Measurements from ENCODE around the gene KCNMA1.

KCNMA1 gene

DNA sequence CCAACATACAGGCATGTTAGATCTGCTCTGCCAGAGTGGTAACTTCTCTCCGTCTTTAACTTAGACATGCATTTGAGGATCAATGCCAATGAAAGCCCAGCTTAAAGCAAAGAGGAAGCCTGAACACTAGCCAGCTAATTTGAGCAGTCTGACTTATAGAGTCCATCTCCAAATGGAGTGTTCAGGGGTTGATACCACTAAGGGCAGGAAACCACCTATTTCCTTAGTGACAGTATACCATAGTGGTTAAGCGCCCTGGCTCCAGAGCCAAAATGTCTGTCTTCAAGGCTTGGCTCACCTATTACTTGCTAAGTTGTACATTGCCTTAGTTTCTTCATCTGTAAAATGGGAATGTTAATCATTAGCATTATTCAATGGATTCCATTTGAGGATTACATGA is 678.5 kb downstream of the KCNMA1 start:
- ATAC-seq, result no peak

DNA sequence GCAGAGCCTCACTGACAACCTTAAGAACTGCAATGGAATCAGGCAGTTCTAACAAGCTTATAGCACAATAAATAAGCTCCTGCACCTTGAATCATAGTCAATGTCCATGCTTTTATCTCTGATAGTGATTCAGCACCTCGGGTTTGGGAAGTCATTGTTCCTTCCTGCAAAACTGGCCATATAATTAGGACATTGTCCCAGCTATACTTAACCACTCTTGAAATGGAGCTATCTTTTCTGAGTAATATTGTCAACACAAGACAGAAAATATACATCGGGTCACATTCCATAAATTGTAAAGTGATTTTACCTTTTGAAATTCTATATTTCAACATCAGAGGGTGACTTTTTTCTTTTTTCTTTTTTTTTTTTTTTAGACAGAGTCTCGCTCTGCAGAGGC is 682.8 kb downstream of the KCNMA1 start:
- ATAC-seq, result no peak

DNA sequence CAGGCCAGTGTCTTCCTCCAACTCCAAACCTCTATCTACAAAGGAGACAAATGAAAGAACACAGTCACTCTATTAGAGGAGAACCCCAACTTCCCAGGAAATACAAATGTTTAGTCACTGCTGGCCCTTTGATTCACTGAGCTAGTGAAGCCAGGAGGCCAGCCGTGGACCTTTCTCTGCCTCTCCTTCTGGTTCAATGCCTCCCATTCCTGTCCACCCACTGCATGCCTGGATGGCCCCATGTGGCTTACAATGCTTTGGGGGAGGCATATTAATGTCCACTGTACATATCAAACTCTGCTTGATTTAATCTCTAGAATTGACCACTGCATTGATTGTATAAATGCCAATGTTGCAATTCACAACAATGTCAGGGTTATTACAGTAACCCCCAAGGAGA is 687.3 kb downstream of the KCNMA1 start:
- no peak for ATAC-seq

DNA sequence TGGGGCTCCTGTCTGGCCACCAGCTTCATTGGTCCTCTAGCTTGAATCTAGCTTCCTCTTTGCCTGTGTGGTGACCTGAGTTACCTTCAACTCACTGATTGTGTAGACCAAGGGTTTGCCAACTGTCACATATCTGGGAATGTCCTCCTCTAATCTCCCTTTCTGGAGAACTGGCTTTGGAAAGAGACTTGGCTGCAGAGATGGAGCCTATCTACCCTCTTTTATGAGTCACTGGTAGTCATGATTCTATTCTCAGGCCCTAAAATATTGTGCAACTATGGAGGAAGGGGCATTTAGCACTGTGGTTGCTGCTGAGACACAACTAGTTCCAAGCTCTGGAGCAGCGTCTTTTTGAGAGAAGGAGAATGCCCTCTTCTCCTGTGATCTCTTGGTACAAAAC is 691.3 kb downstream of the KCNMA1 start:
- no peak for ATAC-seq

DNA sequence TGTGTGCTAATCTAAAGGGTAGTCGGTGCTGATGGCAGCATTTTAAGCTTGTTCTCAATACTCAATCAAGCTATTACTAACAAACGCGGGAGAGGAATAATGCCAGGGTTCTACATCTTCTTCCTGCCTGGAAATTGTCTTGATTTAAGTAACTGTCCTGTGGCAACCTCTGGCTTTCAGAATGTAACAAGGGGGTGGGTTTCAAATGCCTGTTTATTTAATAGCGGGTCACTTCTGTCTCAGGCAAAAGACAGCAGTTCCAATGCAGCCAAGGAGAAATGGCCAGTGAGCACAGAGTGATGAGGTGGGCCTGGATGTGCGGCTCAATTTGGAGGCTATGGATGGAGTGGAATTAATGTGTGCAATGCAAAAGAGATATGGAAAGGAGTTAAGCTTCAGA is 692.4 kb downstream of the KCNMA1 start:
- no peak for ATAC-seq

DNA sequence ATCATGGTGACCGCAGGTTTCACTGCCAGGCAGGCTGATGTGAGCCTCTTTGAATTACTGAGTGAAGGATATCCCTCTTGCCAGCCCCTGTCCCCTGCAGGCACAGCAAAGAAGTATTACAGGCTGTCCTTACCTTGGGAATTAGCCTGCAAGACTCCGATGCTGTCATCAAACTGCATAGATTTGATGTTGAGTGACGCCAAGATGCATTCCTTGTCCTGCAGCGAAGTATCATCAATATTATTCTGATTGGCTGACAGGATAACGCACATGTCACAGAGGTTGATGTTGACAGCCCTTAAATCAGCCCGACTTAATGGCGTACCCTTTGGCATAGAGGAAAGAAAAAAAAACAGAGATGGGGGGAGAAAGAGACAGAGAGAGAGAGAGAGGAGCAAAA is 693.0 kb downstream of the KCNMA1 start:
- ATAC-seq, result no peak

DNA sequence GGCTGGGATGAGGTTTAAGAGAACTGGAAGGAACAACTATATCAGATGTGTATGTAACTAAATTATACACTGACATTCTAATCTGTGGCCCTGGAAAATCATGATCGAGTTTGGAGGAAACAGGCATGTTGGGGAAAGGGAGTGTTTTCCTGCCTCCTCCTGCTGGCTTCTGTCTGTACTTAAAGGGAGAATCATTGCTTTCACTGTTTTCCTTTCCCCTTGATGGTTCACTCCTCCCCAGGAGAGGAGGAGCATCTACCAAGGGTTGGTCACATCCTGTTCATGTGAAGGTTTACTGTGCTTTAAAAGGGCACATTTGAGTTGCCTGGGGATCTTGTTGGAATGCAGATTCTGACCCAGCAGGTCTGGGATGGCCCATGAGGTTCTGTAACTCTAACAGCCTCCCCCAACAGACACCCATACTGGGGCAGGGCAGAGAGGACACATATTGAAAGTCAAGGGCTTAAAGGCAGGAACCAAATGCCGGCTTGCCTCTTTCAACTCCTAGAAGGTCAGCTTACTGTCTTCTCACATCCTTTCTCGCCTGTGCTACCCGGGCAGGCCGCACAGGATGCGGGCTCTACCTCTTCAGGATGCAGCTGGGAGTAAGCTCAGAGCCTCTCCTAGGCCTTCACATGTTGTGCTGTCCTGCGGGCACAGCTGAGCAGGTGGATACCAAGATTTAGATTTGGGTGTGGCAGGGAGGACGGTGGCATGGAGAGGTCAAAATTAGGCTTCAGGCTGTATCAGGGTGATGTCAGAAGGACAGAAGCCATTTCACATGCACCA is 694.8 kb downstream of the KCNMA1 start:
- no peak for ATAC-seq

DNA sequence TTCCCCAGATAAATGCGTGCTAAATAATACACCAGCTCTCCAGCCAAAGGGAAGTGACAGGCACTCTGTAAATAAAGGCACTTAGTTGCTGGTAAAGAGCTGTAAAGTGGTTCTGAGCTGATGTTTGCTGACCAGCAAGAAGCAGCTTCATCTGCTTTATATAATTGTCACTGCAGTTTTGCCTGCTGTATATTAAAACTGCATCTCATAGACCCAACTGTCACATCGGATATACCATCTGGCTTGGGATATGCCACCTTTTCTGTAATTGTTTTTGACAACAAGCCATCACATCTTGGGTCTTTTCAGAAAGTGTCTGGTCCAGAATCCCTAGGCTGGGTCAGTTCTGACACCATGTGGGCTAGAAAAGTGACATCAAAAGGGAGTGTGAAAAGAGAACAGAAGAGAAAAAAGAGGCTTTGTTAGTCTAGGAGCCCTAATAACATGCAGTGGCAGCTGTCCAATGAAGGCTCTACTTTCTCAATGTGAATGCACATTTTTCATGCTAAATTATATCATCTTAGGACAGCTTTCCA is 697.6 kb downstream of the KCNMA1 start:
- no peak for ATAC-seq

DNA sequence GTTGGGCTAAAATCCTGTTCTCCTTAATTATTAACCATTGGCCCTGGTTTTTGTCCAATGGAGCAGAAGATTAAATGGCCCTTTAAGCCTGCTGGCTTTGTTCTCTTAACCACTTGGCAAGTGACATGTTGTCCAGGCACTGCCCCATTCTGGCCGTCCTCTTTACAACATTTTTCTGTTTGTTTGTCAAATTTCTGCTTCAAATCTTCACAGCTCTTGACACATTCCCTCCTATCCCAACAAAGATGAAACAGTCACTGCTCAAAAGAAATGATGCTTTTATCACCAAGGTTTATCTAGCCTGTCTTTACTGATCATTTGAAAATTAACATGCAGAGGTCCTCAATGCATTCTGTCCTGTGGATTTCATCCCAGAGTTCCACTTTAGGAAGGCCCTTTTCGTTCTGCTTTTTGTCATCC is 700.4 kb downstream of the KCNMA1 start:
- no peak for ATAC-seq

DNA sequence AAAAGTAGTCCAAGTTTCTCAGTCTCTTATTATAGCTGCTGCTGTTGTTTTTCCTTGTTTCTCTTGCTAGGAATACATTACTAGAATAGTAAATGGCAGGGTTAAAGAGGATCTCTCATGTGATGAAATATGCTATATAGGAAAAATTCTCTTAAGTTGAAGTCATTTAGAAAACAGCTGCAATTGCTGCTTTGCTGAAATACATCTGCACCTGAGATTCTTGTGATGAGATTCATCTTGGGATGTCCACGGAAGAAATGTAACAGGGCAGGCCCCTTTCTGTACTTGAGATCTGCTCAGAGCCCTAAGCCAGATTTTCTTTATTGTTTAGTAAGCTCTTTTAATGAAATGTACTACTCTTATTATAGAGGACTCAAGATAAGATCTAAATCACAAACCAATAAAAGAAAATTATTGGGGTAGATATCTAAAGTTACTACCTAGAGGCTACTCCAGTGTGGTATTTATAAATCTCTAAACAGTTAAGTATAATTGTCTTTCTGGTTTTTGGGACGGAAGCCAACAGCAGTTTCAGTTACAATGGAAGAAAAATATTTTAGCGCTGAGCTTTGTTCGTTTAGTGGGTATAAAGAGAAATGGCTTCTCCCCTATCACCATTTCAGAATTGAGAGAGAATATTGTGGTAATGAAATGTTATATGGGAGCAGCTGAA is 701.5 kb downstream of the KCNMA1 start:
- no peak for ATAC-seq

DNA sequence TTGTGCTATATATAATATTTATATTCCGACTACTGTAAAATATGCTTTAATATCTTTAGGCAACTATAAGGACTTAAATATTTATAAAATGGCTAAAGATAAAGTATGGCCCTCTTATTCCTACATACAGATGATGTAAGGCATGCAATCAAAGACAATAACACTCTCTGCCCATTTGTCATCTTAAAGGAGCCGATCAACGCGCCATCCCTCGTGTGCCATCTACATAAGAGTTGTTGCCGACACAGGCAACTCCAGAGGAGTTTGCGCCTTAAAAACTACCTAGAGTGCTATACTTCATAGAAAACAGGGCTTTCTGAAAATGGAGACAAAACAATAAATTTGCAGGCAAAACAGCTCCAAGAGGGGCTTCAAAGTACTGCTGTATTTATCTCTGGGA is 709.0 kb downstream of the KCNMA1 start:
- ATAC-seq, result no peak

DNA sequence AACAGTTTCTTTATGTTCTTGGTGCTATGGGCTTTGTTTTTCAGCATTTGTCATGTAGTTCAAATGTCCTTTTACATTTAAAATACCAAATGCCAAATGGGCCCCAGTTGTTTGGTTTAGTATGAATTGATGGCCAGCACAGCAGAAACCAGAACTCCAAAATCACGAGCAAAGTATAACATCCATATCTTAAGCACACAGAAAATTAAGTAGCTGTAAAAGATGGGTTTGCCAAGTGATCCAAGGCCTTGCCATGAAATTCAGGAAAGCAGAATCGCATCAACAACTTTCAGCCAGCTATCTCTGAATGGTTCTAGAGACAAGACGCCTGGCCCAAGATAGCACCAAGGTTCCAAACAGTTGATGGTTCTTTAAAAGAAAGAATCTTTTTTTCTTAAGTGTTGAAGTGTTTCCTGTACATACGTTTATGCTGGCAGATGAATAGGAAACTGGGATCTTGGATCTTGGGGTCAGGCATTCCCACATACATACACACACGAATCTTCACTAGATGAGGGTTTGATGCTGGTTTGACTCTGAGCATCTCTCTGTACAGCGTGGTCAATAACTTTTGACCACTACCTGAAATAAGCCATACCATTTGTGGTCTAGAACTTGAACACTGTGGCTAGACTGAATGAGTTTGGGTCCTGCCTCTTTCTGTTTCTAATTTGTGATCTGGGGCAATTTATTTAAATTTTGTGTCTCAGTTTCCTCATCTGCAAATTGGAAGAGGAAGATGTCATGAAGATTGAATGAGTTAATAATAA is 711.8 kb downstream of the KCNMA1 start:
- no peak for ATAC-seq

DNA sequence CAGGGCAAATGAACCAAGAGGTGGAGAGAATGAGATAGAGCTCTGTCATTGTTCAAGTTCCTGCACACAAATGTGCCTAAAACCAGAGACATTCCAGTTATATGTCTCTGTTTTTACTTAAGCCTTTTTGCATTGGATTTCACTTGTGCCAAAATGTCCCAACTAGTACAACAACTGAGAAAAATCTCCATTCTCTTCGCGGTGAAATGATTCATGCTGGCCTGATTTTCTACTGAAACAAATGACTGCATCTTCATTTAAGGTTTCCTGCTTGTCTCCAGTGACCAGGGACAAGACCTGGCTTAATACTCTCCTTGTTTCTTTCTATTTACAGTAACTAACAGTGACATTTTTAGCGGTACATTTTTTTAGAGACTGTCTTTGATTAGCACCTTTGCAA is 714.9 kb downstream of the KCNMA1 start:
- no peak for ATAC-seq

DNA sequence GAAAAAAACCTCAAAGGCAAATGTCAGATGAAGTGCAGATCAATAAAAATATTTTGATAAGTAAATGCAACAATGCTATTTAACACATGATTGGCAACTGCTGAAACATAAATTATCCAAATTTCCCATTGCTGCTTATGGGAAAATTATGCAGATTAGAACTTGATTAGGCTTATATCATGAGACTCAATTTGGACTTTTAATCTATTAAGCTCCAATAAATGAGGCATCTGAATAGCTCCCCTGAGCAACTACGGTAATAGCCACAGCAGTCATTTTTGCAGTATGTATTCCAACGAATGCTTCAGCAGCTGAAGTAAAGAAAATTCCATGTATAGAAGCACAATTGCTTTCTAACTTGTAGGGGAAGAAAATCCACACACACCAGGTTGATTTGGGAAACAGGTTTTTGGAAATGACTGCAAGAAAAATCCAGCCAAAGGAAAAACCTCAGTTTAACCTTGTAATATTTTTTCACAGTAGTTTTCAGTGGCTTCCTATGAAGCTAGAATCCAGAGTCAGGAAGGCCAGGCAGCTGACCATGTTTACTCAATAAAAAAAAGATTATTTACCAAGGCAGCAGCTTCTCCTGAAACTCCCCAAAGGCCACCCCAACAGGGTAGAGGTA is 716.1 kb downstream of the KCNMA1 start:
- ATAC-seq, result no peak

DNA sequence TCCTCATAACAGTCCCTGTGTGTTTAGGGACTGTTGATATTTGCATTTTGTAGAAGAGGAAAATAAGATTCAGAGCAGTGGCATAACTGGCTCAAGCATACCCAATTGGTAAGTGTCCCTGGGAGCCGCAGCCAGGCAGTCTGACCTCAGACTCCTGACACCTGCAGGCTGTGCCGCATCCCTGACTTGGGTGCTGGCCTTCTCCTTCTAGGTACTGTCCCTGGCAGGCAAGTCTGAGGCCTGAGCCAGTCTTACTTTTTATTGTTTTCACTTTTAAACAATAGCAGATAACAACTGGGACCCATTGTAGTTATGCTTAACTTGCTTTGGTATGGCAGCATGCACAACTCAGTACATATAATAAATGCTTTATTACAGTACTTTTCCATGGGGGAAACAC is 717.0 kb downstream of the KCNMA1 start:
- ATAC-seq, result no peak

DNA sequence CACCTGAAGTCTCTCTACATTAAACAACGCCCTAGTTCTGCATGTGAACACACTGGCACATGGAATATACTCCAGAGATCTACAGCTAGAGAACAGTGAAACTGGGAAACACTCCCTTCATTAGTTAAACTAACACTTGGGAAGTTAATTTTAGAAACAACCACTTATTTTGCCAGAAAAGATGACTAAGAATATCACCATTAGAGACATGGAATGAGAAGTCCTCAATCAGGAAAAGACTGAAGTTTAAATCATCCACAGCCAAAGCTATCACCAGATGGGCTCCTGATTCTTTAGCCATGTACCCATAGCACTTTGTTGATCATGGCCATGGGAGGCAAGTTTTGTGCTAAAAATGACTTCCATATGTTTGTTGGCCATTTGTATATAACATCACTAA is 719.5 kb downstream of the KCNMA1 start:
- ATAC-seq, result no peak

DNA sequence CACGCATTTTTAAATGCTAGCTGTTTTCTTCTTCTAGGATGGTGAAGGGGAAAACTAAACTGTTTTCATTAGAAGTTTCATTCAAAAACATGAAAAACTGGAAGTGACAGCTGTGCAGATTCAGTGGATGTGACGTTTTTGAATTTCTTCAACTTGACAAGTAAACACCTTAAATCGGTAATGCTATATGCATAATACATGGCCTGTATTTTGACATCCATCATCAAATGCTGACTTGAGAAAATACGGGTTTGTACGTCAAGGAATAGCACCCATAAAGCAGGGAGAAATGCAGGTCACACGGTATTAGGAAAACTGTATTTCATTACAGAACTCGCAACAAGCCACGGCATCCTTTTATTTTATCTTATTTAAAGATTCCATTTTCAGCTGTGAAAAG is 720.5 kb downstream of the KCNMA1 start:
- ATAC-seq, result no peak

DNA sequence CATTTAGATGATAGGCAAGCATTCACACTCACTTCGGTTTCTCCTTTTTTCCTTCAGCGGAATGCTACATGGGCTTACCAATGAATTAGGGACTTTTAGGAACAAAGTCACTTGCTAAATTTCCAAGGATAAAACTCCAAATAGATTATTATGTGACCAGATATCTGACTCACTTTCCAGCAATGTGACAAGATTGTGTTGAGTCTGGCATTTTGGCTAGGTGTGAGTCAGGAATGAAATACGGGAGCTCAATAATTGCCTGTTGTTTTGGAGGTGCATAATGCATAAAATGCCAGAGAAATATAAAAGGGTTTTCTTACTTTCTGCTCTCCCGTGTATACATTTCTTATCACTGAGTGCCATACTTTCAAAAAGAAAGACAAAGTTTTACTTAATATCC is 721.1 kb downstream of the KCNMA1 start:
- no peak for ATAC-seq

DNA sequence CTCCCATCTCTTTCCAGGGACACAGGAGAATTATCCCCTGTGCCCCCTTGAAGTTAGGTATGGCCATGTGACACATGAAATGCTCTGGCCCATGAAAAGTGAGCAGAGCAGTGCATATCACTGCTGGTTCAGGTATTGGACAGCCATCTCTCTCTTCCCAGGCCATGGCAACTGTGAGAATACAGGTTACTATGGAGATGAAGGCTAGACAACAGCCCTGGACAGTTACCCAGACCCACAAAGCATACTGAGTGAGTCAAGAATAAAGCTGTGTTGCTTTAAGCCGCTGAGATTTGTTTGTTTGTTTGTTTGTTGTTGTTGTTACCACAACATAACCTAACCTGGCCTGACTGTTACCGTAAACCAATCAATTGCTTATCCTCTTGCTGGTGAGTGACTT is 722.3 kb downstream of the KCNMA1 start:
- no peak for ATAC-seq

DNA sequence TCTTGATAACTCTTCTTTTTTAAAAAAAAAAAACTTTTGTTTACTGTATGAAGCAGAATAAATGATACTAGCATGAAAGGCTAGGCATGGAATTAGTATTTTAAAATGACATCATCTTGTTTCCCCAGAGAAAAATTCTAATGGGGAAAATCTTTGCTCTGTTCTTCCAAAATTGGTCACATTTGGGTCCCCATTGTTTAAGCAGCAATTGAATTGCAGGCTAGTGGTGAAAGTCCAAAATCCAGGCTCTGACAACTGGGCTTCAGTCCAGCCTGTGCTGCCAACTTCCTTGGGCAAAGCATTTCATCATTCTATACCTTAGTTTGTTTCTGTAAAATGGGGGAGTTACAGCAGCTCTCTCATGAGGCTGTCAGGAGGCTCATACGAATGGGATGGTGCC is 726.4 kb downstream of the KCNMA1 start:
- ATAC-seq, result no peak

DNA sequence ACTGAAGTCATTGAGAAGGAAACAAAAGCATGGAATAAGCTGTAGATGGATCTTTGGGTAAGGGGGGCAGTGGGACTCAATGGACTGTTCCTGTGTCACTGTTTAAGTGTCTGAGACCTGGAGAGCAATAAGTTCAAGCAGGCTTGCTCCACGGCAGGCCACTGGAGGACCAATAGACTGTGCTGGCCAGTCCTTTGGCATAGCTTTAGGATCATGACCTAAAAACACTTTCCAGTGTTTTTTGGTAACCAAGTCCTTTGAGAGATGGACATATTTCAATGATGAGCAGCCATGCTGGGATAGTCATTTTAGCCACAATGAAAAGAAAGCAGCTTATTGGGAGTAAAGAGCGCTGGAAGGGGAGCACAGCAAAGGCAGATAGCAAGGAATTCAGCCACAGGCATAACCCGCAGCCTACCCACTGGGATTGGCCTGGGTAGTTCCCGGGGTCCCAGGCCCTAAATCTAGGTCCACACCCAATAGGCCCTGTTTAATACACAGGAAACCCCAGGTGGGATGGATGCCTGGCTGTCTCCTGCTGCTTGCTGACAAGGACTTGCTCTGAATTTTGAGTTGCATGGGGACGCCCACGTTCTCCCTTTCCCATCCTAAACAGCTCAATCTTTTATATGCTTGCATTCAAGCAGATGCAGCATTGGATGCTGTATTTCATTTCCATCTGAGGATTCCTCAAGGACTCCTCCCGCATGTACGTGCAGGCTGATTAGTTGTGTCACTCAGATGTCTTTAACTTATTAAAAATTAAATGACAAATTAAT is 727.2 kb downstream of the KCNMA1 start:
- no peak for ATAC-seq

DNA sequence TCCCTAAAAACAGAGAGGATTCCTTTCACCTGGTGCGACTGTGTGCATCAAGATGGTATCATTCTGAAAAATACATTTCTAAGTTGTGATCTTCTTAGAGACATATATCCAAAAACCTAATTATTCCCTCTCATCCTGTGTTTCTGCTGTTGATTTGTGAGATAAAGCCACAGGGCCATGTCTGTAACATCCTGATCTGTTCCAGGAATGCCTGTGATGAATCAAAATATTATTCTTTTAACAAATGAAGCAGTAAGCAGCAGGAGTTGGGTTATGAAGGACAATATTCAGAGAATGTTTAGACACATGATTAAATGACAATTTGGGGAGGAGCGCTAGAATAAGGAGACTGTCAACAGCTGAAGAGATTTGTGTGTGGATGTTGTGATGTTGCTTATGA is 731.4 kb downstream of the KCNMA1 start:
- ATAC-seq, result no peak

Measured in activated CD4-positive, CD25-positive, alpha-beta regulatory T cell treated with anti-CD3 and anti-CD28 coated beads, Interleukin-2, amount 50 U/mL, for 24 hours (primary cell).